GM18873 (cell line): ENCODE results near the gene ZBTB17.
"Not testable (repeated sequence)": the region's sequence is repeated elsewhere in the genome, so short reads cannot be mapped to it uniquely, and the experiment has no call there.

Source experiments
- ATAC-seq: cut with Tn5 transposase; IDR thresholded peaks from one replicate; pipeline ENCODE4 v1.9.1; 2021; ENCODE audit warnings: mild to moderate bottlenecking, moderate library complexity, moderate number of reproducible peaks; ENCODE audit not compliant: unreplicated experiment, low FRiP score

Gene ZBTB17

DNA sequence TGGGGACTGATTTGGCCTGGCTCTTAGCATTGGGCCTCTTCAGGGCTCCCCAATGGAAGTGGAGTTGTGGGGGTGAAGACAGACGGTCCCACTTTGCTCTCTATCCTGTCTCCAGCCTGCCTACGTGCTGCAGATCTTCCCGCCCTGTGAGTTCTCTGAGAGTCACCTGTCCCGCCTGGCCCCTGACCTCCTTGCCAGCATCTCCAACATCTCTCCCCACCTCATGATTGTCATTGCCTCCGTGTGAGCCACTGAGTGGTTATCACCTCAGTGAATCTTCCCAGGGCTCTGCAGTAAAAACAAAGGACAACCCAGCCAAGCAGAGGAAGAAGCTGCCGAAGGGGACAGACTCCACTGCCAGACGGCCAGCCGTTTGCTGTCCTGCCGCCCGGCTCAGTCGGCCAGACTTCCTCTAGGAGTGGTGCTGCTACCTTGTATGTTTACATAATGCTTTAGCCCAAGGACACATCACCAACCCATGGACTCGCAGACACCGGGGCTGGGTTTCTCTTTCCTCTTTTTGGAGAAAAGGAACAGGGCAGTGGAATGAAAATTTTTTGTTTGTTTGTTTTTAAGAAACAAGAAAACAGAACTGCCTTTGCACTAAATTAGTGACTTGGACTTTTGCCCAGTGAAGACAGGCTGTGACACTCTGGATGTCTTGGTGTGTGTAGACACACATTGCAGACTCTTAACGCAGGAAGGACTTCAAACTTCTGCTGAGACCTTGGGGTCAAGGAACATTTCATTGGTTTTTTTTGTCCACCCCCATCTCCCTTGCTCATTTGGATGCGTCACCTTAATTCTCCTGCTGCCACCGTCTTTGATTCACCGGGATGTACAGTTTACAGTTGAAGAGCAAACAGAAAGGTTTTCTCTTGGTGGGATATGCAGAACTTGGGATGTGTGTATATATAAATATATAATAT is 36.5 kb downstream of the ZBTB17 start:
- no peak for ATAC-seq

DNA sequence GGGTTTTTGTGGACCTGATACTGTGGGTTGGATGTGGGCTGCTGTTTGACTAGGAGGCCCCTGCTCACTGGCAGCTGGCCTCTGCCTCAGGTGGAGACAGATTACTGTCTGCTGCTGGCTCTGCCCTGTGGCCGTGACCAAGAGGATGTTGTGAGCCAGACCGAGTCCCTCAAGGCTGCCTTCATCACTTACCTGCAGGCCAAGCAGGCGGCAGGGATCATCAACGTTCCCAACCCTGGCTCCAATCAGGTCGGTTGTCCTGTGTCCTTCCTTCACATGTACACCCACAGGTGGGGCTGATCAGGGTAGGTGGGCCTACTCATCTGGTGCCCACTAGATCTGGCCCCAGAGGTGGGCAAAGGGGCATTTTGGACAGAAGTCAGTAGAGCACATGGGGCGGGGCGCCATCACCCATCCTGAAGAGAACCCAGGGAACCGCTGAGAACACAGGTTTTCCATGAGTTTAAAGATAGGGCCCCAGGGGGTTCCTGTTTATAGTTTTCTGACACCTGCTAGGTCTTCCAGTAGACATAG is 37.2 kb downstream of the ZBTB17 start:
- no peak for ATAC-seq

DNA sequence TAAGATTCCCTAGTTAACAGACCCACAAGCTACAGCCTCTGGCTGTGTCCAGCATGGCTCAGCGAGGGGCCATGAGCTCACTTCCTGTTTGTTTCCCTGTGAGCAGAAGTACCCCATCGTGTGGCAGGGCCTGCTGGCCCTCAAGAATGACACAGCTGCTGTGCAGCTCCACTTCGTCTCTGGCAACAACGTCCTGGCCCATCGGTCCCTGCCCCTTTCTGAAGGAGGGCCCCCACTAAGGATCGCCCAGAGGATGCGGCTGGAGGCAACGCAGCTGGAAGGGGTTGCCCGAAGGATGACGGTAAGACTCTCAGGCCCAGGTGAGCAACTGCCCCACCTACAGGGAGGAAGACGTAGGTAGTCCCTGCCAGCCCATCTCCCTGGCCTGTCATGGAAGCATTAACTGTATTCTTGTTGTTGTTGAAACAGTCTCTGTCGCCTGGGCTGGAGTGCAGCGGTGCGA is 38.2 kb downstream of the ZBTB17 start:
- ATAC-seq, result no peak

DNA sequence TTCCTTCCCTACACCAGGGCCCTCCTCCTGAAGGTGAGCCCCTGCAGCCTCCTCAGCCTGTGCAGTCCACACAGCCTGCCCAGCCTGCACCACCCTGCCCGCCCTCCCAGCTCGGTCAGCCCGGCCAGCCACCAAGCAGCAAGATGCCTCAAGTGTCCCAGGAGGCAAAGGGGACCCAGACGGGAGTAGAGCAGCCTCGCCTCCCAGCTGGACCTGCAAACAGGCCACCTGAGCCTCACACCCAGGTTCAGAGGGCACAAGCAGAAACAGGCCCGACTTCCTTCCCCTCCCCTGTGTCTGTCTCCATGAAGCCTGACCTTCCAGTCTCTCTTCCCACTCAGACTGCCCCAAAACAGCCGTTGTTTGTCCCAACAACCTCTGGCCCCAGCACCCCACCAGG is 38.8 kb downstream of the ZBTB17 start:
- no peak for ATAC-seq

DNA sequence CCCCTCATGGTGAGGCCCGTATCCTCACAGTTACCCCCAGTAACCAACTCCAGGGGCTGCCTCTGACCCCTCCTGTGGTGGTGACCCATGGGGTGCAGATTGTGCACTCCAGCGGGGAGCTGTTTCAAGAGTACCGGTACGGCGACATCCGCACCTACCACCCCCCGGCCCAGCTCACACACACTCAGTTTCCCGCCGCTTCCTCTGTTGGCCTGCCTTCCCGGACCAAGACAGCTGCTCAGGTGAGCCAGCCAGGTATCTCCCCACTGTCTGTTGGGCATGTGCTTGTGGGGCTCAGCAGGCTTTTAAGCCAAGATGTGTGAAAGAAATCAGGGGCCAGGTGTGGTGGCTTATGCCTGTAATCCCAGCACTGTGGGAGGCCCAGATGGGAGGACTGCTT is 39.9 kb downstream of the ZBTB17 start:
- ATAC-seq, result no peak

DNA sequence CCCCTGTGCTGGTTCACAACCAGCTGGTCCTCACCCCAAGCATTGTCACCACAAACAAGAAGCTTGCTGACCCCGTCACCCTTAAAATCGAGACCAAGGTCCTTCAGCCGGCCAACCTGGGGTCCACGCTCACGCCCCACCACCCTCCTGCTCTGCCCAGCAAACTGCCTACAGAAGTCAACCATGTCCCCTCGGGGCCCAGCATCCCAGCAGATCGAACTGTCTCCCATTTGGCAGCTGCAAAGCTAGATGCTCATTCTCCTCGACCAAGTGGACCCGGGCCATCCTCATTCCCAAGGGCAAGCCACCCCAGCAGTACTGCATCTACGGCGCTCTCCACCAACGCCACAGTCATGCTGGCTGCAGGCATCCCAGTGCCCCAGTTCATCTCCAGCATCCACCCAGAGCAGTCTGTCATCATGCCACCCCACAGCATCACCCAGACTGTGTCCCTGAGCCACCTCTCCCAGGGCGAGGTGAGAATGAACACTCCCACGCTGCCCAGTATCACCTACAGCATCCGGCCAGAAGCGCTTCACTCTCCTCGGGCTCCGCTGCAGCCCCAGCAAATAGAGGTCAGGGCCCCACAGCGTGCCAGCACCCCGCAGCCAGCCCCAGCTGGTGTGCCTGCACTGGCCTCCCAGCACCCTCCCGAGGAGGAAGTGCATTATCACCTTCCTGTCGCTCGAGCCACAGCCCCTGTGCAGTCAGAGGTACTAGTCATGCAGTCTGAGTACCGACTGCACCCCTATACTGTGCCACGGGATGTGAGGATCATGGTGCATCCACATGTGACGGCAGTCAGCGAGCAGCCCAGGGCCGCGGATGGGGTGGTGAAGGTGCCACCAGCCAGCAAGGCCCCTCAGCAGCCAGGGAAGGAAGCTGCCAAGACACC is 40.6 kb downstream of the ZBTB17 start:
- ATAC-seq, result no peak

DNA sequence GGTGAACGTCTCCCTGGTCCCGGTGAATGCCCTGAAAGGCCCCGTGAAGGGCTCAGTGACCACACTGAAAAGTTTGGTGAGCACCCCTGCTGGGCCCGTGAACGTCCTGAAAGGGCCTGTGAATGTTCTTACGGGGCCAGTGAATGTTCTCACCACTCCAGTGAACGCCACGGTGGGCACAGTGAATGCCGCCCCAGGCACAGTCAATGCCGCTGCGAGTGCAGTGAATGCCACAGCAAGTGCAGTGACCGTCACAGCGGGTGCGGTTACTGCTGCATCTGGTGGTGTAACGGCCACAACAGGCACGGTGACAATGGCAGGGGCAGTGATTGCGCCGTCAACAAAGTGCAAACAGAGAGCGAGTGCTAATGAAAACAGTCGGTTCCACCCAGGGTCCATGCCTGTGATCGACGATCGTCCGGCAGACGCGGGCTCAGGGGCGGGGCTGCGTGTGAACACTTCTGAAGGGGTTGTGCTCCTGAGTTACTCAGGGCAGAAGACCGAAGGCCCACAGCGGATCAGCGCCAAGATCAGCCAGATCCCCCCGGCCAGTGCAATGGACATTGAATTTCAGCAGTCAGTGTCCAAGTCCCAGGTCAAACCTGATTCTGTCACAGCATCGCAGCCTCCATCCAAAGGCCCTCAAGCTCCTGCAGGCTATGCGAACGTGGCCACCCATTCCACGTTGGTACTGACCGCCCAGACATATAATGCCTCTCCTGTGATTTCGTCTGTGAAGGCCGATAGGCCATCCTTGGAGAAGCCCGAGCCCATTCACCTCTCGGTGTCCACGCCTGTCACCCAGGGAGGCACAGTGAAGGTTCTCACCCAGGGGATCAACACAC is 41.5 kb downstream of the ZBTB17 start:
- no peak for ATAC-seq

DNA sequence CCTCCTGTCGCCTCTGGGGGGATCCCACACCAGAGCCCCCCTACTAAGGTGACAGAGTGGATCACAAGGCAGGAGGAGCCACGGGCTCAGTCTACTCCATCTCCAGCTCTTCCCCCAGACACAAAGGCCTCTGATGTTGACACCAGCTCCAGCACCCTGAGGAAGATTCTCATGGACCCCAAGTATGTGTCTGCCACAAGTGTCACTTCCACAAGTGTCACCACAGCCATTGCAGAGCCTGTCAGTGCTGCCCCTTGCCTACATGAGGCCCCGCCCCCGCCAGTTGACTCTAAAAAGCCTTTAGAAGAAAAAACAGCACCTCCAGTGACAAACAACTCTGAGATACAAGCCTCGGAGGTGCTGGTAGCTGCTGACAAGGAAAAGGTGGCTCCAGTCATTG is 42.2 kb downstream of the ZBTB17 start:
- no peak for ATAC-seq

DNA sequence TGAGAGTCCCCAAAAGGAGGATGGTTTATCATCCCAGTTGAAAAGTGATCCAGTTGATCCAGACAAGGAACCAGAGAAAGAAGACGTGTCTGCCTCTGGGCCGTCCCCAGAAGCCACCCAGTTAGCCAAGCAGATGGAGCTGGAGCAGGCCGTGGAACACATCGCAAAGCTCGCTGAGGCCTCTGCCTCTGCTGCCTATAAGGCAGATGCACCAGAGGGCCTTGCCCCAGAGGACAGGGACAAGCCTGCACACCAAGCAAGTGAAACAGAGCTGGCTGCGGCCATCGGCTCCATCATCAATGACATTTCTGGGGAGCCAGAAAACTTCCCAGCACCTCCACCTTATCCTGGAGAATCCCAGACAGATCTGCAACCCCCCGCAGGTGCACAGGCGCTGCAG is 43.3 kb downstream of the ZBTB17 start:
- ATAC-seq, result no peak

DNA sequence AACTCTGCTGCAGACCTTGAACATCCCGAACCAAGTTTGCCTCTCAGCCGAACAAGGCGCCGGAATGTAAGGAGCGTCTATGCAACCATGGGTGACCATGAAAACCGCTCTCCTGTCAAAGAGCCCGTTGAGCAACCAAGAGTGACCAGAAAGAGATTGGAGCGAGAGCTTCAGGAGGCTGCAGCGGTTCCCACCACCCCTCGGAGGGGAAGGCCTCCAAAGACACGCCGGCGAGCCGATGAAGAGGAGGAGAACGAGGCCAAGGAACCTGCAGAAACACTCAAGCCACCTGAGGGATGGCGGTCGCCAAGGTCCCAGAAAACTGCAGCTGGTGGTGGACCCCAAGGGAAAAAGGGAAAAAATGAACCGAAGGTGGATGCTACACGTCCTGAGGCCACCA is 44.0 kb downstream of the ZBTB17 start:
- ATAC-seq, result no peak

DNA sequence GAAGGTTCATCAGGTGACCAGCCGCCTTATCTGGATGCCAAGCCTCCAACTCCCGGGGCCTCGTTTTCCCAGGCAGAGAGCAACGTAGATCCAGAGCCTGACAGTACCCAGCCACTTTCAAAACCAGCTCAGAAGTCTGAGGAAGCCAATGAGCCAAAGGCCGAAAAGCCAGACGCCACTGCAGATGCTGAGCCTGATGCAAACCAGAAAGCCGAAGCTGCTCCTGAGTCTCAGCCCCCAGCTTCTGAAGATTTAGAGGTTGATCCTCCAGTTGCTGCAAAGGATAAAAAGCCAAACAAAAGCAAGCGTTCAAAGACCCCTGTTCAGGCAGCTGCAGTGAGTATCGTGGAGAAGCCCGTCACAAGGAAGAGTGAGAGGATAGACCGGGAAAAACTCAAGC is 44.5 kb downstream of the ZBTB17 start:
- ATAC-seq, result no peak

DNA sequence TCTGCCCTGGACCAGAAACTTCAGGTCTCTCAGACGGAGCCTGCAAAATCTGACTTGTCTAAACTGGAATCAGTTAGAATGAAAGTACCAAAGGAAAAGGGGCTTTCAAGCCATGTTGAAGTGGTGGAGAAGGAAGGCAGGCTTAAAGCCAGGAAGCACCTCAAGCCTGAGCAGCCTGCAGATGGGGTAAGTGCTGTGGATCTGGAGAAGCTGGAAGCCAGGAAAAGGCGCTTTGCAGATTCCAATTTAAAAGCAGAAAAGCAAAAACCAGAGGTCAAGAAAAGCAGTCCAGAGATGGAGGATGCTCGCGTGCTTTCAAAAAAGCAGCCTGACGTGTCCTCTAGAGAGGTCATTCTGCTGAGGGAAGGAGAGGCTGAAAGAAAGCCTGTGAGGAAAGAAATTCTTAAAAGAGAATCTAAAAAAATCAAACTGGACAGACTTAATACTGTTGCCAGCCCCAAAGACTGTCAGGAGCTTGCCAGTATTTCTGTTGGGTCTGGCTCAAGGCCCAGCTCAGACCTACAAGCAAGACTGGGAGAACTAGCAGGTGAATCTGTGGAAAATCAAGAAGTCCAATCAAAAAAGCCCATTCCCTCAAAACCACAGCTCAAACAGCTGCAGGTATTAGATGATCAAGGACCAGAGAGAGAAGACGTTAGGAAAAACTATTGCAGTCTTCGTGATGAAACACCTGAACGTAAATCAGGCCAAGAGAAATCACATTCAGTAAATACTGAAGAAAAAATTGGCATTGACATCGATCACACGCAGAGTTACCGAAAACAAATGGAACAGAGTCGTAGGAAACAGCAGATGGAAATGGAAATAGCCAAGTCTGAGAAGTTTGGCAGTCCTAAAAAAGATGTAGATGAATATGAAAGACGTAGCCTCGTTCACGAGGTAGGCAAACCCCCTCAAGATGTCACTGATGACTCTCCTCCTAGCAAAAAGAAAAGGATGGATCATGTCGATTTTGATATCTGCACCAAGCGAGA is 46.6 kb downstream of the ZBTB17 start:
- ATAC-seq, result no peak

DNA sequence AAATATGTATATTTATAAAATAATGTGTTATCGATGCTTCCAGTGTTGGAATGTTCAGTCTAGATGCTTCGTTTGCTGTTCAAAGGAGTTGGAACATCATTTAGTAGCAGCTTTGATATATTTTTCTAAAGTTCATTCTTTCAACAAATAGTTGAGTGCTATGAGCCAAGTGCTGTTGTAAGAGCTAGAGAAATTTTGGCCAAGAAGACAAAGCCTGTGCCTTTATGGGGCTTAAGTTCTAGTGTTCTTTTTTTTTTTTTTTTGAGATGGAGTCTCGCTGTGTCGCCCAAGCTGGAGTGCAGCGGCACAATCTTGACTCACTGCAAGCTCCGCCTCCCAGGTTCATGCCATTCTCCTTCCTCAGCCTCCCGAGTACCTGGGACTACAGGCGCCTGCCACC is 49.5 kb downstream of the ZBTB17 start:
- ATAC-seq, result not testable (repeated sequence)

DNA sequence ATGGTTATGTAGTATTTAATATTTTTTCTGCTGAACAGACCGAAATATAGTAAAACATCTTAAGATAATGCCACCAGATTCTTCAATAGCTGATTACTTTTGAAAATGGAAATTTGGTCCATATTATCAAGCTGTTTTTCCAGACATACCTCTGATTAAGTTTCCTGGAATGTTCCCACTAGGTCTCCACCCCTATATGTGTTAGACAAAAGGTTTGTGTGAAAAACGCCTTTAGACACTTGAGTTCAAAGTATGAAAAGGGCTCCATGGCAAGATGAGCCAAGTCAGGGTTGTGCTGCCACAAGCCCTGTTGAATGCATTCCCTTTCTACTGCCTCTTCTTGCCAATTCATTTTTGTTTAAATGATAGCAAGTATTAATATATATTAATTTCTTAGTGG is 52.7 kb downstream of the ZBTB17 start:
- ATAC-seq, result no peak

DNA sequence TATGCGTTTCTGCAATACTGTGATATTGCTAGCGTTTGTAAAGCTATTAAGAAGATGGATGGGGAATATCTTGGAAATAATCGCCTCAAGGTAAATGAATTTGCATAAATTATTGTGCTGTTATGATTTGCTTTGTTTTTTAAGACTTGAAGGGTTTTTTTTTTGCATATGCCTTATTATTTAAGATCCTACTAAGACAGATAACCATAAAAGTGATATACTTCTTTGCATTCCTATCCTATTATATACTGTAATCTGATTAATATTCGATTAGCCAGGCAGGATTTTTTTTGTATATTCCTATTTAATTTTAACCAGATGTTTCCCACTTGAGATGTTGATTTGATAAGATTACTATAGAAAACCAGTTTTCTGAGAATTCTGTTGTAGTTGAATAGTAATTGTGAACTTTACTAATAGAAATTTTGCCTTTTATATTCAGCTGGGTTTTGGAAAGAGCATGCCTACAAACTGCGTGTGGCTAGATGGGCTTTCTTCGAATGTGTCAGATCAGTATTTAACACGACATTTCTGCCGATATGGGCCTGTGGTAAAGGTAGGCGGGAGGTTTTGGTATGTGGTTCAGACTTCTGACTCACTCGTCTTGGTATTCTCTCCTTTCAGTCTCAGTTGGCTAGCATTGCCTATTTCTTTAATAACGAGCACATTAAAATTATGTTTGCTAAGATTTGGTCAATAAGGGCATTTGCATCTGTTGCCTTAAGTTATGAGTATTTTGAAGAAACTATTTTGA is 56.8 kb downstream of the ZBTB17 start:
- ATAC-seq, result no peak

DNA sequence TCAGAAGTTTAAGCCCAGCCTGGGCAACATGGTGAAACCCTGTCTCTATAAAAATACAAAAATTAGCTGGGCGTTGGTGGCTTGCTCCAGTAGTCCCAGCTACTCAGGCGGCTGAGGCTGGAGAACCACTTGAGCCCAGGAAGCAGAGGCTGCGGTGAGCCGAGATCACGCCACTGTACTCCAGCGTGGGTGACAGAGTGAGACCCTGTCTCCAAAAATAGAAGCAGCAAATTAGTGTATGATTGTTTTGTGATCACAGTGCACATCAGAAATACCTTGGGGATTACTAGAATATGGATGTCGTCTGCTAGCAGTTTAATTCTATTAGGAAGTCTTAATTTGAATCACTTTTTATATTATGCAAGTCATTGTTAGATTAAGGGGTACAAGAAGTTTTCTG is 59.0 kb downstream of the ZBTB17 start:
- ATAC-seq, result no peak

DNA sequence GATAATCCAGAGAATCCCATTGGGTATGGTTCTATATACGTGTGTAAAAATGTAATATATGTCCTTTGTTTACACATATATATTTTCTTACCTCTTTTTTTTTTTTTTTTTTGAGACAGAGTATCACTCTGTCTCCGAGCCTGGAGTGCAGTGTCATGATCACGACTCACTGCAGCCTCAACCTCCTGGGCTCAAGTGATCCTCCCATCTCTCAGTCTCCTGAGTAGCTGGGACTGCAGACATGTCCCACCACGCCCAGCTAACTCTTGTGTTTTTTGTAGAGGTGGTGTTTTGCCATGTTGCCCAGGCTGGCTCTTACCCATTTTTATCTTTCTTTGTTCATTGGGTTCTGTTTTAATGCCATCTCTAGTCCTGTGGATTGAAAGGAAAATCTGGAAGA is 59.5 kb downstream of the ZBTB17 start:
- ATAC-seq, result no peak

DNA sequence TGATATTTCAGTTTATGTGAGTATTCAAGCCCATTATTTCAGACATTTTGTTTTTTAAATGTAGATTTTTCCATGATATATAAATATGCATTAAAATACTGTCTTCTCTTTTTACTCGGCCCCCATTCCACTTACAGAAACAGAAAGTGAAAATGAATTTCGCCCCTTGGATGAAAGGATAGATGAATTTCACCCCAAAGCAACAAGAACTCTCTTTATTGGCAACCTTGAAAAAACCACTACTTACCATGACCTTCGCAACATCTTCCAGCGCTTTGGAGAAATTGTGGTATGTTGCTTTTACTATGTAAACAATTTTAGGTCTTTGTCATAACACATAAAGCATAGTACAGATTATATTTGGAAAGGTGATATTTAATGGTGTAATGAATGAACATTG is 59.9 kb downstream of the ZBTB17 start:
- ATAC-seq, result no peak
